HEK293 (cell line): ENCODE results near the gene UBAC2.
"Not testable (repeated sequence)": the region's sequence is repeated elsewhere in the genome, so short reads cannot be mapped to it uniquely, and the experiment has no call there.

ENCODE experiments used
- CTCF ChIA-PET: fragments of 350-600 bp; formaldehyde crosslinking; extraction: SDS; loops from one replicate; lab custom pipeline; 2021; ENCODE audit warnings: antibody characterized with exemption; lab: Yijun Ruan, JAX
- POLR2A ChIA-PET: fragments of 300-600 bp; formaldehyde crosslinking; extraction: SDS; loops from one replicate; lab custom pipeline; 2020; ENCODE audit warnings: antibody characterized with exemption, inconsistent platforms; lab: Yijun Ruan, JAX
- H3K27ac ChIP-seq: fragments of 200-500 bp; sonication (Bioruptor generic); 2 replicates; pipeline ENCODE4 v1.5.1; 2014; ENCODE audit warnings: low read depth, low read length, control low read depth, inconsistent platforms; ENCODE audit errors: extremely low read depth
- H3K36me3 ChIP-seq, 2 experiments: fragments of 200-500 bp in 1 of 2; sonication (Bioruptor generic) in 1 of 2; 1 replicate in 1 of 2; 2 replicates in 1 of 2; pipeline ENCODE4 v1.5.1; 2014 to 2017; ENCODE audit warnings: inconsistent platforms in 2 of 2, low read length in 2 of 2; ENCODE audit not compliant: control insufficient read depth in 2 of 2, insufficient read depth in 1 of 2
- H3K4me1 ChIP-seq: fragments of 200-500 bp; sonication (Bioruptor generic); 2 replicates; pipeline ENCODE4 v1.5.1; 2014; ENCODE audit warnings: mild to moderate bottlenecking, low read length, inconsistent platforms; ENCODE audit not compliant: control insufficient read depth, insufficient read depth
- H3K4me3 ChIP-seq: 2 replicates; pipeline ENCODE4 v1.5.1; 2011; ENCODE audit warnings: low read depth, mild to moderate bottlenecking, control low read depth, low read length, moderate library complexity
- H3K9me3 ChIP-seq: fragments of 200-500 bp; sonication (Bioruptor generic); 2 replicates; pipeline ENCODE4 v1.5.1; 2014; ENCODE audit warnings: low read depth, low read length, inconsistent platforms; ENCODE audit not compliant: control insufficient read depth, insufficient read depth
- KLF16 ChIP-seq: fragments of 450-650 bp; formaldehyde crosslinking; IDR thresholded peaks from 2 replicates; pipeline ENCODE4 v1.5.1; 2017; ENCODE audit warnings: missing biosample characterization, missing genetic modification characterization
- YY2 ChIP-seq: fragments of 450-650 bp; formaldehyde crosslinking; IDR thresholded peaks from 2 replicates; pipeline ENCODE4 v1.5.1; 2016; ENCODE audit warnings: missing biosample characterization, missing genetic modification characterization
- ZFHX2 ChIP-seq: fragments of 450-650 bp; formaldehyde crosslinking; conservative IDR thresholded peaks from 2 replicates; pipeline ENCODE4 v1.5.1; 2016; ENCODE audit warnings: missing biosample characterization, missing genetic modification characterization
- ZFP69B ChIP-seq: fragments of 450-650 bp; formaldehyde crosslinking; IDR thresholded peaks from 2 replicates; pipeline ENCODE4 v1.5.1; 2016; ENCODE audit warnings: missing biosample characterization, missing genetic modification characterization
- ZNF140 ChIP-seq: fragments of 450-650 bp; formaldehyde crosslinking; IDR thresholded peaks from 2 replicates; pipeline ENCODE4 v1.5.1; 2016; ENCODE audit warnings: missing biosample characterization, missing genetic modification characterization
- ZNF223 ChIP-seq: fragments of 450-650 bp; formaldehyde crosslinking; IDR thresholded peaks from 2 replicates; pipeline ENCODE4 v1.5.1; 2016; ENCODE audit warnings: missing biosample characterization, missing genetic modification characterization
- ZNF391 ChIP-seq: fragments of 450-650 bp; formaldehyde crosslinking; IDR thresholded peaks from 2 replicates; pipeline ENCODE4 v1.5.1; 2016; ENCODE audit warnings: low read depth, missing biosample characterization, missing genetic modification characterization, borderline replicate concordance
- ZNF501 ChIP-seq: fragments of 450-650 bp; formaldehyde crosslinking; IDR thresholded peaks from 2 replicates; pipeline ENCODE4 v1.5.1; 2016; ENCODE audit warnings: missing biosample characterization, missing genetic modification characterization
- ZNF544 ChIP-seq: fragments of 450-650 bp; formaldehyde crosslinking; IDR thresholded peaks from 2 replicates; pipeline ENCODE4 v1.5.0; 2017; ENCODE audit warnings: missing biosample characterization, missing genetic modification characterization
- ZNF571 ChIP-seq: fragments of 450-650 bp; formaldehyde crosslinking; IDR thresholded peaks from 2 replicates; pipeline ENCODE4 v1.5.0; 2017; ENCODE audit warnings: missing biosample characterization, missing genetic modification characterization
- ZNF76 ChIP-seq: fragments of 450-650 bp; formaldehyde crosslinking; IDR thresholded peaks from 2 replicates; pipeline ENCODE4; 2016; ENCODE audit warnings: low read depth, missing biosample characterization, missing genetic modification characterization, borderline replicate concordance
- ZSCAN18 ChIP-seq: fragments of 450-650 bp; formaldehyde crosslinking; IDR thresholded peaks from 2 replicates; pipeline ENCODE4 v1.5.1; 2016; ENCODE audit warnings: missing biosample characterization, missing genetic modification characterization
- ZSCAN30 ChIP-seq: fragments of 450-650 bp; IDR thresholded peaks from 2 replicates; pipeline ENCODE4 v1.5.1; 2018; ENCODE audit warnings: missing biosample characterization, mild to moderate bottlenecking, missing genetic modification characterization, moderate library complexity
- TF ChIP-seq, protein P1 (sequence below): fragments of 450-650 bp; formaldehyde crosslinking; IDR thresholded peaks from 2 replicates; pipeline ENCODE4 v1.5.1; 2016; ENCODE audit warnings: missing biosample characterization, missing genetic modification characterization
- TF ChIP-seq, protein P2 (sequence below): fragments of 450-650 bp; formaldehyde crosslinking; optimal IDR thresholded peaks from 2 replicates; pipeline ENCODE3; 2016; ENCODE audit warnings: missing biosample characterization, mild to moderate bottlenecking, missing genetic modification characterization
- TF ChIP-seq, protein P3 (sequence below): fragments of 450-650 bp; formaldehyde crosslinking; IDR thresholded peaks from 2 replicates; pipeline ENCODE4 v1.5.1; 2016; ENCODE audit warnings: missing biosample characterization, missing genetic modification characterization

UBAC2 gene

GRCh38 chr13:99408703-99409000, 208.0 kb downstream of the UBAC2 start:
- ChIA-PET POLR2A (no interaction called here), CTCF (interaction anchor here (0.7 to 1.2 kb wide), 3 partner anchors 23 to 31 kb away, joined by 3 to 6 read pairs (median 4); no protein-coding TSS in a partner anchor)
- TF ChIP-seq ZSCAN18 (tag by site-specific recombination) (no peak), ZNF223 (no peak), KLF16 (no peak), ZFHX2 (no peak), ZNF501 (tag by site-specific recombination) (no peak), ZNF544 (tag by site-specific recombination) (no peak), ZNF140 (tag by site-specific recombination) (no peak), ZSCAN30 (tag by site-specific recombination) (no peak), ZNF391 (tag by site-specific recombination) (no peak), ZNF76 (tag by site-specific recombination) (no peak), ZFP69B (tag by site-specific recombination) (no peak), ZNF571 (tag by site-specific recombination) (no peak), YY2 (tag by site-specific recombination) (no peak)
- TF ChIP-seq, protein P1, sequence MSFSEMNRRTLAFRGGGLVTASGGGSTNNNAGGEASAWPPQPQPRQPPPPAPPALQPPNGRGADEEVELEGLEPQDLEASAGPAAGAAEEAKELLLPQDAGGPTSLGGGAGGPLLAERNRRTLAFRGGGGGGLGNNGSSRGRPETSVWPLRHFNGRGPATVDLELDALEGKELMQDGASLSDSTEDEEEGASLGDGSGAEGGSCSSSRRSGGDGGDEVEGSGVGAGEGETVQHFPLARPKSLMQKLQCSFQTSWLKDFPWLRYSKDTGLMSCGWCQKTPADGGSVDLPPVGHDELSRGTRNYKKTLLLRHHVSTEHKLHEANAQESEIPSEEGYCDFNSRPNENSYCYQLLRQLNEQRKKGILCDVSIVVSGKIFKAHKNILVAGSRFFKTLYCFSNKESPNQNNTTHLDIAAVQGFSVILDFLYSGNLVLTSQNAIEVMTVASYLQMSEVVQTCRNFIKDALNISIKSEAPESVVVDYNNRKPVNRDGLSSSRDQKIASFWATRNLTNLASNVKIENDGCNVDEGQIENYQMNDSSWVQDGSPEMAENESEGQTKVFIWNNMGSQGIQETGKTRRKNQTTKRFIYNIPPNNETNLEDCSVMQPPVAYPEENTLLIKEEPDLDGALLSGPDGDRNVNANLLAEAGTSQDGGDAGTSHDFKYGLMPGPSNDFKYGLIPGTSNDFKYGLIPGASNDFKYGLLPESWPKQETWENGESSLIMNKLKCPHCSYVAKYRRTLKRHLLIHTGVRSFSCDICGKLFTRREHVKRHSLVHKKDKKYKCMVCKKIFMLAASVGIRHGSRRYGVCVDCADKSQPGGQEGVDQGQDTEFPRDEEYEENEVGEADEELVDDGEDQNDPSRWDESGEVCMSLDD: no peak
- TF ChIP-seq, protein P2, sequence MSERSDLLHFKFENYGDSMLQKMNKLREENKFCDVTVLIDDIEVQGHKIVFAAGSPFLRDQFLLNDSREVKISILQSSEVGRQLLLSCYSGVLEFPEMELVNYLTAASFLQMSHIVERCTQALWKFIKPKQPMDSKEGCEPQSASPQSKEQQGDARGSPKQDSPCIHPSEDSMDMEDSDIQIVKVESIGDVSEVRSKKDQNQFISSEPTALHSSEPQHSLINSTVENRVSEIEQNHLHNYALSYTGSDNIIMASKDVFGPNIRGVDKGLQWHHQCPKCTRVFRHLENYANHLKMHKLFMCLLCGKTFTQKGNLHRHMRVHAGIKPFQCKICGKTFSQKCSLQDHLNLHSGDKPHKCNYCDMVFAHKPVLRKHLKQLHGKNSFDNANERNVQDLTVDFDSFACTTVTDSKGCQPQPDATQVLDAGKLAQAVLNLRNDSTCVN (tag by site-specific recombination): no peak
- TF ChIP-seq, protein P3, sequence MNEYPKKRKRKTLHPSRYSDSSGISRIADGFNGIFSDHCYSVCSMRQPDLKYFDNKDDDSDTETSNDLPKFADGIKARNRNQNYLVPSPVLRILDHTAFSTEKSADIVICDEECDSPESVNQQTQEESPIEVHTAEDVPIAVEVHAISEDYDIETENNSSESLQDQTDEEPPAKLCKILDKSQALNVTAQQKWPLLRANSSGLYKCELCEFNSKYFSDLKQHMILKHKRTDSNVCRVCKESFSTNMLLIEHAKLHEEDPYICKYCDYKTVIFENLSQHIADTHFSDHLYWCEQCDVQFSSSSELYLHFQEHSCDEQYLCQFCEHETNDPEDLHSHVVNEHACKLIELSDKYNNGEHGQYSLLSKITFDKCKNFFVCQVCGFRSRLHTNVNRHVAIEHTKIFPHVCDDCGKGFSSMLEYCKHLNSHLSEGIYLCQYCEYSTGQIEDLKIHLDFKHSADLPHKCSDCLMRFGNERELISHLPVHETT (tag by site-specific recombination): no peak
- no peak overlapping the region for H3K4me3 ChIP-seq
- H3K27ac ChIP-seq: no peak overlapping the region
- no peaks in the 10 kb centered on the region for H3K36me3 ChIP-seq
- H3K4me1 ChIP-seq: no peaks in the 10 kb centered on the region
- H3K9me3 ChIP-seq: no peaks in the 10 kb centered on the region

DNA sequence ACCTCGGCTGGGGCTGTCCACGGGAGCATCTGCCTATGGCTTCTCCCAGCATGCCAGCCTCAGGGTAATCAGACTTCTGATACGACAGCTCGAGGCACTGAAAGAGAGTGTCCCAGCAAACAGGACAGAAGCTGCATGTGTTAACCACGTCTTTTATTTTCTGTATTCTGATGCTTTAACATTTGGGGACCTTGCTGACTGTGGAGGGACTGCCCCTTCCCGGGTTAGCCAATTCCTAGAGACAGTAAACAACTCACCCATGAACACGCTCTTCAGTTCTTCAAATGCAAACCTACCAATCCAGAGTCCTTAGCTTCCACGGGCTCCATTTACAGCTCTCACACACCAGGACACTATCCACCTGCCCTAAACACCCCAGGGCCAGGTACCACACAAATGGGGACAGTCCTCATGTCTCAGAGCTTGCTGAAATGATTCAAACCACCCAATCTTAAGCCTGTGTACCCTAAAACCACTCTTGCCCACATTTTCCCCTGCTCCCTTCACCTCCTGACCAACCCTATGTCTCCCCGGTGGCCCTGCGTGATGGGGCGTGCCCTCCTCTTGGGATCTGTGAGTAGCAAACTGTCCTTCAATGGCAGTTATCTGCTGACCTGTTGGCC, 208.9 kb downstream of the UBAC2 start:
- H3K9me3 ChIP-seq, H3K27ac ChIP-seq, POLR2A ChIA-PET, H3K4me3 ChIP-seq, H3K4me1 ChIP-seq, H3K36me3 ChIP-seq: not testable (repeated sequence)
- CTCF ChIA-PET: interaction anchor here (0.8 to 1.2 kb wide), 2 partner anchors 24 to 27 kb away, joined by 3 to 6 read pairs; no protein-coding TSS in a partner anchor

DNA sequence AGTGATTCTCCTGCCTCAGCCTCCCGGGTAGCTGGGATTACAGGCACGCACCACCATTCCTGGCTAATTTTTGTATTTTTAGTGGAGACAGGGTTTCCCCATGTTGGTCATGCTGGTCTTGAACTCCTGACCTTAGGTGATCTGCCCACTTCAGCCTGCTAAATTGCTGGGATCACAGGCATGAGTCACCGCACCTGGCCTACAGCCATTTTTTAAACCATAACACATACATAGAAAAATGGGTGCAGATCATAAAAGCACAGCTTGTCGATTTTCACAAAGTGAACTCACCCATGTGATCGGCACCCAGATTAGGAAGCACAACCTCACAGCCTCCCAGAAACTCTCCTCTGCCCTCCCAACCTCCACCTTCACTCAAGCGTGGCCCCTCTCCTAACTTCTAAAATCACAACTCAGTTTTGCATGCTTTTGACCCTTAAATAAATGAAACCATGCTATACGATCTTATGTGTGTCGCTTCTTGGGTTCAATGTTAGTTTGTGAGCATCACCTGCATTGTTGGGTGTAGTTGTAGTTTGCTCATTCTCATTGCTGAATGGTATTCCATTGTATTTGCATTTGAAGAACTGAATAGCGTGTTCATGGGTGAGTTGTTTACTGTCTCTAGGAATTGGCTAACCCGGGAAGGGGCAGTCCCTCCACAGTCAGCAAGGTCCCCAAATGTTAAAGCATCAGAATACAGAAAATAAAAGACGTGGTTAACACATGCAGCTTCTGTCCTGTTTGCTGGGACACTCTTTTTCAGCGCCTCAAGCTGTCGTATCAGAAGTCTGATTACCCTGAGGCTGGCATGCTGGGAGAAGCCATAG, 210.2 kb downstream of the UBAC2 start:
- POLR2A ChIA-PET, H3K36me3 ChIP-seq, H3K4me1 ChIP-seq, H3K9me3 ChIP-seq, H3K27ac ChIP-seq, H3K4me3 ChIP-seq: not testable (repeated sequence)
- CTCF ChIA-PET: interaction anchor here (0.6 to 1.3 kb wide), 3 partner anchors 26 to 234 kb away, joined by 3 to 4 read pairs (median 3); no protein-coding TSS in a partner anchor
